Left ventricle myocardium inferior (tissue), 1 donor: ENCODE results near the gene PNMA6F. TPM values are rescaled to one million over a fixed set of nuclear protein-coding genes. Genes with fewer than 3 reads are reported as not detected.

ENCODE experiments used
- DNase-seq: peaks from one replicate; pipeline ENCODE4 v3.0.0-alpha.2; 2020
- H3K27ac ChIP-seq: fragments of 200-600 bp; replicated peaks from 2 replicates; pipeline ENCODE4 v1.8.0; 2021
- H3K27me3 ChIP-seq: fragments of 200-600 bp; 2 replicates; pipeline ENCODE4 v1.8.0; 2021; ENCODE audit warnings: low read depth
- H3K36me3 ChIP-seq: fragments of 200-600 bp; 2 replicates; pipeline ENCODE4 v1.8.0; 2021
- H3K4me1 ChIP-seq: fragments of 200-600 bp; 2 replicates; pipeline ENCODE4 v1.8.0; 2021
- H3K4me3 ChIP-seq: fragments of 200-600 bp; 2 replicates; pipeline ENCODE4 v1.8.0; 2021; ENCODE audit warnings: mild to moderate bottlenecking, moderate library complexity
- H3K9me3 ChIP-seq: fragments of 200-600 bp; replicated peaks from 2 replicates; pipeline ENCODE4 v1.8.0; 2021
- intact Hi-C: fragments of 100-400 bp; cut with micrococcal nuclease; formaldehyde crosslinking; loops from one replicate; pipeline ENCODE4 v1.11.0; 2022
- total RNA-seq: library from RNA; stranded (reverse); fragmentation: NEBNext Ultra II Directional; extraction: Animal tissue kit (Norgen Biotek cat#: 25700); gene quantifications from one replicate; pipeline ENCODE4 v1.2.1, GENCODE V29; 2021
- TF ChIP-seq, protein P1 (sequence below): fragments of 200-600 bp; IDR thresholded peaks from 2 replicates; pipeline ENCODE4 v1.8.0; 2021; ENCODE audit warnings: antibody characterized with exemption, mild to moderate bottlenecking, borderline replicate concordance
- donor health status: DM: no; HTN: yes; CAD: no; lungs with severe emphysema.

Gene PNMA6F
- total RNA-seq, 1 donor from 2014 or later = not detected

DNA sequence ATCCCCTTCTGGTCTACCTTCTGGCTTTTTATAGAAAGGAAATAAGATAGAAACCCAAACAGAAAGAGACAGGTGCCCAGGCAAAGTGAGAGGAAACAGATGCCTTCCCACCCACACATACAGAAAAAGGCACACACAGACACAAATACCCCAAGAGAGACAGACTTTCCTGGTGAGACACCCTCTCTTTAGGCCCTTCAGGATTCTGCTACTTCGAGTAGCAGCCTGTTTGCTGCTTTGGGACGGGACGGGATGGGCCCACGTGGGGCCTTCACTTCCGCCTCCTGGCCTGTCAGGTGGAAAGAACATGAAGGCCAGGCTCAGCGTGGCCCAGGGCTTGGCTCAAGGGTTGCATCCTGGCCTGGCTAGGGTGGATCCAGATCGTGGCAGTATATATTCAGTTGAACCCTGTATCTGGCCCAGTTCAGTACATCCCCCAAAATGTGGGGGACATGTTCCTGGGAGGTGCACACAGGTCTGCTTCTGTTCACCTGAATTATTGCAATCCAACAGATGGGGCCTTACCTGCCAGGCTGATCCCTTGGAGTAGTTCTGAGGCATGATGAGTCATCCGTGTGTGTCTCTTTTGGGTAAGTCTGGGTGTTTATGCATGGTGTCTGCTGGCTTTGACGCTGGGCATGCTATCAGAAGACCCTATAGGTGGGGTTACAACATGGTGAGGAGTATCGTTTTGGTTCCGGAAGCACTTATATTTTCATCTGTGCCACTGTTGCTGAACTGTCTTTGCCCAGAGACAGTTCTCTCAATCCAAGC, 14.7 kb upstream of the PNMA6F start:
- Histone ChIP-seq H3K9me3 (no peaks in the 10 kb centered on the region), H3K27ac (no peak overlapping the region), H3K4me3 (no peak overlapping the region), H3K36me3 (peaks cover 6% of the 10 kb centered on the region), H3K4me1 (peaks cover 4% of the 10 kb centered on the region), H3K27me3 (no peaks in the 10 kb centered on the region)
- TF ChIP-seq, protein P1, sequence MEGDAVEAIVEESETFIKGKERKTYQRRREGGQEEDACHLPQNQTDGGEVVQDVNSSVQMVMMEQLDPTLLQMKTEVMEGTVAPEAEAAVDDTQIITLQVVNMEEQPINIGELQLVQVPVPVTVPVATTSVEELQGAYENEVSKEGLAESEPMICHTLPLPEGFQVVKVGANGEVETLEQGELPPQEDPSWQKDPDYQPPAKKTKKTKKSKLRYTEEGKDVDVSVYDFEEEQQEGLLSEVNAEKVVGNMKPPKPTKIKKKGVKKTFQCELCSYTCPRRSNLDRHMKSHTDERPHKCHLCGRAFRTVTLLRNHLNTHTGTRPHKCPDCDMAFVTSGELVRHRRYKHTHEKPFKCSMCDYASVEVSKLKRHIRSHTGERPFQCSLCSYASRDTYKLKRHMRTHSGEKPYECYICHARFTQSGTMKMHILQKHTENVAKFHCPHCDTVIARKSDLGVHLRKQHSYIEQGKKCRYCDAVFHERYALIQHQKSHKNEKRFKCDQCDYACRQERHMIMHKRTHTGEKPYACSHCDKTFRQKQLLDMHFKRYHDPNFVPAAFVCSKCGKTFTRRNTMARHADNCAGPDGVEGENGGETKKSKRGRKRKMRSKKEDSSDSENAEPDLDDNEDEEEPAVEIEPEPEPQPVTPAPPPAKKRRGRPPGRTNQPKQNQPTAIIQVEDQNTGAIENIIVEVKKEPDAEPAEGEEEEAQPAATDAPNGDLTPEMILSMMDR = no peak
- no peak for DNase-seq
- intact Hi-C loops = no loop called here

GRCh38 chrX:153334654-153335295, 13.2 kb upstream of the PNMA6F start:
- Histone ChIP-seq H3K36me3 (no peaks in the 10 kb centered on the region), H3K27me3 (no peaks in the 10 kb centered on the region), H3K27ac (no peak overlapping the region), H3K4me1 (peaks cover 4% of the 10 kb centered on the region), H3K9me3 (no peaks in the 10 kb centered on the region), H3K4me3 (peak overlapping the region; percentile 73)
- DNase-seq = no peak
- intact Hi-C loops = no loop called here
- TF ChIP-seq, protein P1 = no peak

GRCh38 chrX:153333821-153334653, 12.5 kb upstream of the PNMA6F start, which contains the start of gene ZNF275:
Gene ZNF275, plus strand, starts transcription at chrX:153334153. Its CDS starts 2,527 bp downstream, at chrX:153336680.
- TF ChIP-seq, protein P1 = no peak
- peak within 1 kb of the TSS; percentile 73 for H3K4me3 ChIP-seq
- H3K27me3 ChIP-seq = no peaks in the 10 kb centered on the region
- peaks cover 4% of the 10 kb centered on the region for H3K4me1 ChIP-seq
- no peaks in the 10 kb centered on the region for H3K36me3 ChIP-seq
- DNase-seq = peak; percentile 81
- peak within 1 kb of the TSS; percentile 59 for H3K27ac ChIP-seq
- H3K9me3 ChIP-seq = no peaks in the 10 kb centered on the region
- intact Hi-C loops = no loop called here

GRCh38 chrX:153333266-153333665, 11.7 kb upstream of the PNMA6F start:
- TF ChIP-seq, protein P1 = no peak
- Histone ChIP-seq H3K36me3 (no peaks in the 10 kb centered on the region), H3K27me3 (no peaks in the 10 kb centered on the region), H3K4me1 (peaks cover 4% of the 10 kb centered on the region), H3K27ac (no peak overlapping the region), H3K4me3 (peak overlapping the region; percentile 73), H3K9me3 (no peaks in the 10 kb centered on the region)
- intact Hi-C loops = no loop called here
- no peak for DNase-seq

- no peak for DNase-seq
- Histone ChIP-seq H3K36me3 (no peaks in the 10 kb centered on the region), H3K4me3 (no peak overlapping the region), H3K4me1 (no peaks in the 10 kb centered on the region), H3K27ac (no peak overlapping the region), H3K27me3 (peaks cover 9% of the 10 kb centered on the region), H3K9me3 (no peaks in the 10 kb centered on the region)
- intact Hi-C loops = no loop called here
- TF ChIP-seq, protein P1 = no peak
Observed at GRCh38 chrX:153327561-153327960, 6.0 kb upstream of the PNMA6F start.
